K562 (cell line): ENCODE data around the gene TSSK2. TPM values are rescaled to one million over a fixed set of nuclear protein-coding genes. Genes with fewer than 3 reads are reported as not detected.

Source experiments
- MCM5 ChIP-seq: fragments of 450-650 bp; IDR thresholded peaks from 2 replicates; pipeline ENCODE4 v1.6.1; 2016; ENCODE audit warnings: low read depth
- PCBP1 ChIP-seq: fragments of 200-400 bp; formaldehyde crosslinking; IDR thresholded peaks from 2 replicates; pipeline ENCODE4 v1.6.1; 2018; ENCODE audit warnings: mild to moderate bottlenecking, low read depth, low read length; ENCODE audit not compliant: poor library complexity, severe bottlenecking
- RBM17 ChIP-seq: fragments of 200-400 bp; formaldehyde crosslinking; IDR thresholded peaks from 2 replicates; pipeline ENCODE4 v1.6.1; 2017; ENCODE audit warnings: low read depth, mild to moderate bottlenecking, low read length, borderline replicate concordance
- RUNX1 ChIP-seq: sonication (generic); IDR thresholded peaks from 2 replicates; pipeline ENCODE4 v1.6.1; 2016; ENCODE audit warnings: antibody characterized with exemption, low read depth
- YY1 ChIP-seq, 3 experiments: IDR thresholded peaks; 2 replicates each; pipeline ENCODE4 v1.6.1; 2011; ENCODE audit warnings: low read length in 2 of 3, mild to moderate bottlenecking in 2 of 3, moderate library complexity in 2 of 3, borderline replicate concordance in 1 of 3, control low read depth in 1 of 3, low read depth in 1 of 3; ENCODE audit not compliant: insufficient read depth in 3 of 3, insufficient replicate concordance in 2 of 3, control insufficient read depth in 1 of 3, insufficient read length in 1 of 3; ENCODE audit errors: extremely low read depth in 1 of 3
- ZFP36 ChIP-seq: fragments of 150-350 bp; IDR thresholded peaks from 2 replicates; pipeline ENCODE4 v1.6.1; 2018; ENCODE audit warnings: low read length, low read depth; ENCODE audit not compliant: partially characterized antibody
- ZNF384 ChIP-seq: IDR thresholded peaks from 2 replicates; pipeline ENCODE4 v1.6.1; 2012; ENCODE audit warnings: low read depth, low read length, improper control_type of control experiment
- ZNF589 ChIP-seq: fragments of 200-800 bp; sonication (Bioruptor generic); IDR thresholded peaks from 2 replicates; pipeline ENCODE4 v1.6.1; 2016; ENCODE audit warnings: low read depth, missing genetic modification characterization, missing compliant biosample characterization
- polyA plus RNA-seq, 8 experiments: library from polyadenylated mRNA; depleted of rRNA in 4 of 8; stranded (reverse) in 5 of 8; unstranded in 3 of 8; fragments of >200 nt; fragmentation: Nextera tagmentation in 2 of 8; fragmentation: Illumina TruSeq in 1 of 8; extraction: Ambion mirVana in 2 of 8; extraction: Trizol in 1 of 8; gene quantifications; 2 replicates each; pipeline versions ENCODE4 v1.2.1 to v1.2.3, GENCODE V29; 2011 to 2014; ENCODE audit warnings: inconsistent platforms in 1 of 8, missing spikeins in 1 of 8
- total RNA-seq, 7 experiments: library from RNA; depleted of rRNA in 6 of 7; stranded (reverse); fragments of >200 nt in 6 of 7; fragmentation: Illumina TruSeq in 2 of 7; extraction: Trizol in 2 of 7; gene quantifications; 2 replicates each; pipeline versions ENCODE4 v1.2.1 to v1.2.3, GENCODE V29; 2011 to 2021; ENCODE audit warnings: low replicate concordance in 1 of 7
- TF ChIP-seq, protein P1 (sequence below): fragments of 250-450 bp; sonication (Bioruptor Pico); IDR thresholded peaks from 2 replicates; pipeline ENCODE4 v1.4.0; 2020; ENCODE audit warnings: mild to moderate bottlenecking, moderate library complexity
- TF ChIP-seq, protein P2 (sequence below): fragments of 150-350 bp; IDR thresholded peaks from 2 replicates; pipeline ENCODE4 v1.6.1; 2014; ENCODE audit warnings: low read depth, mild to moderate bottlenecking, low read length, borderline replicate concordance
- TF ChIP-seq, protein P3 (sequence below): fragments of 450-650 bp; IDR thresholded peaks from 2 replicates; pipeline ENCODE4 v1.6.1; 2016
- TF ChIP-seq, protein P4 (sequence below): fragments of 450-650 bp; formaldehyde crosslinking; IDR thresholded peaks from 2 replicates; pipeline ENCODE4 v1.4.0; 2020; ENCODE audit warnings: mild to moderate bottlenecking, moderate library complexity

The TSSK2 gene
- total and polyA plus RNA-seq, 9 of the 15 experiments (the other 6 are each of a cell fraction or from before 2014, with no cell fraction given), result 0.04 TPM; not detected in 8

DNA sequence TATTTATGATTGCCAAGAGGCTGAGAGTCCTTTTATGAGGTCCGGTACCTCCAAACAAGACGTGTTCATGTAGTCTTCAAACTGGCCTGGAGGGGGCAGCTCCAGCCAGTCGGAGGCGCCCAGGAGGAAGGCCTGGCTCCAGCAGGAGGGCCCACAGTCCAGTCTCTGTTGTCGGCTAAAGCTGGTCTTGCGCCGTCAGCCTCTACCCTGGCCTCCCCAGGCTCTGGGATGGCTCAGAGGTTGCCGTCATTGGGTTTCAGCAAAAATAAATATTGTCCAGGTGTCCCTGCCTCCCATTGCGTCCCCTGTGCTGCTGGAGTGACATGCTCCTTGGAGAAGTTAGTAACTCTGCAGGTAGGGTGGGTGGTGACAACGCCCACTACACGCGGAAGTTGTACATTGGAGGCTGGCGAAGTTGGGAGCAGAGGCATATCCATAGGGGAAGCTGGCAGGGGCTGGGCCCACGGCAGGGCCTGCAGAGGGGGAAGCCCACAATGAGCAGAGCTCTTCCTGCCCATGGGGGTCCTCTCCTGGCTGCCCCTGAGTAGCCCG lies 48.5 kb downstream of the TSSK2 start (continued):
- TF ChIP-seq, protein P1, sequence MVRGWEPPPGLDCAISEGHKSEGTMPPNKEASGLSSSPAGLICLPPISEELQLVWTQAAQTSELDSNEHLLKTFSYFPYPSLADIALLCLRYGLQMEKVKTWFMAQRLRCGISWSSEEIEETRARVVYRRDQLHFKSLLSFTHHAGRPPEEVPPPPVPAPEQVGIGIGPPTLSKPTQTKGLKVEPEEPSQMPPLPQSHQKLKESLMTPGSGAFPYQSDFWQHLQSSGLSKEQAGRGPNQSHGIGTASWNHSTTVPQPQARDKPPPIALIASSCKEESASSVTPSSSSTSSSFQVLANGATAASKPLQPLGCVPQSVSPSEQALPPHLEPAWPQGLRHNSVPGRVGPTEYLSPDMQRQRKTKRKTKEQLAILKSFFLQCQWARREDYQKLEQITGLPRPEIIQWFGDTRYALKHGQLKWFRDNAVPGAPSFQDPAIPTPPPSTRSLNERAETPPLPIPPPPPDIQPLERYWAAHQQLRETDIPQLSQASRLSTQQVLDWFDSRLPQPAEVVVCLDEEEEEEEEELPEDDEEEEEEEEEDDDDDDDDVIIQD, result 0 out of 2 replicates have a peak, but pooled peaks have one; percentile 17
- no peak for TF ChIP-seq ZNF589 (CRISPR knock-in tag)
- TF ChIP-seq, protein P2, sequence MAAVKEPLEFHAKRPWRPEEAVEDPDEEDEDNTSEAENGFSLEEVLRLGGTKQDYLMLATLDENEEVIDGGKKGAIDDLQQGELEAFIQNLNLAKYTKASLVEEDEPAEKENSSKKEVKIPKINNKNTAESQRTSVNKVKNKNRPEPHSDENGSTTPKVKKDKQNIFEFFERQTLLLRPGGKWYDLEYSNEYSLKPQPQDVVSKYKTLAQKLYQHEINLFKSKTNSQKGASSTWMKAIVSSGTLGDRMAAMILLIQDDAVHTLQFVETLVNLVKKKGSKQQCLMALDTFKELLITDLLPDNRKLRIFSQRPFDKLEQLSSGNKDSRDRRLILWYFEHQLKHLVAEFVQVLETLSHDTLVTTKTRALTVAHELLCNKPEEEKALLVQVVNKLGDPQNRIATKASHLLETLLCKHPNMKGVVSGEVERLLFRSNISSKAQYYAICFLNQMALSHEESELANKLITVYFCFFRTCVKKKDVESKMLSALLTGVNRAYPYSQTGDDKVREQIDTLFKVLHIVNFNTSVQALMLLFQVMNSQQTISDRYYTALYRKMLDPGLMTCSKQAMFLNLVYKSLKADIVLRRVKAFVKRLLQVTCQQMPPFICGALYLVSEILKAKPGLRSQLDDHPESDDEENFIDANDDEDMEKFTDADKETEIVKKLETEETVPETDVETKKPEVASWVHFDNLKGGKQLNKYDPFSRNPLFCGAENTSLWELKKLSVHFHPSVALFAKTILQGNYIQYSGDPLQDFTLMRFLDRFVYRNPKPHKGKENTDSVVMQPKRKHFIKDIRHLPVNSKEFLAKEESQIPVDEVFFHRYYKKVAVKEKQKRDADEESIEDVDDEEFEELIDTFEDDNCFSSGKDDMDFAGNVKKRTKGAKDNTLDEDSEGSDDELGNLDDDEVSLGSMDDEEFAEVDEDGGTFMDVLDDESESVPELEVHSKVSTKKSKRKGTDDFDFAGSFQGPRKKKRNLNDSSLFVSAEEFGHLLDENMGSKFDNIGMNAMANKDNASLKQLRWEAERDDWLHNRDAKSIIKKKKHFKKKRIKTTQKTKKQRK, result no peak
- TF ChIP-seq, protein P3, sequence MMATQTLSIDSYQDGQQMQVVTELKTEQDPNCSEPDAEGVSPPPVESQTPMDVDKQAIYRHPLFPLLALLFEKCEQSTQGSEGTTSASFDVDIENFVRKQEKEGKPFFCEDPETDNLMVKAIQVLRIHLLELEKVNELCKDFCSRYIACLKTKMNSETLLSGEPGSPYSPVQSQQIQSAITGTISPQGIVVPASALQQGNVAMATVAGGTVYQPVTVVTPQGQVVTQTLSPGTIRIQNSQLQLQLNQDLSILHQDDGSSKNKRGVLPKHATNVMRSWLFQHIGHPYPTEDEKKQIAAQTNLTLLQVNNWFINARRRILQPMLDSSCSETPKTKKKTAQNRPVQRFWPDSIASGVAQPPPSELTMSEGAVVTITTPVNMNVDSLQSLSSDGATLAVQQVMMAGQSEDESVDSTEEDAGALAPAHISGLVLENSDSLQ, result no peak
- TF ChIP-seq MCM5, result no peak
- no peak for TF ChIP-seq RUNX1
- no peak for TF ChIP-seq PCBP1
- TF ChIP-seq, protein P4, sequence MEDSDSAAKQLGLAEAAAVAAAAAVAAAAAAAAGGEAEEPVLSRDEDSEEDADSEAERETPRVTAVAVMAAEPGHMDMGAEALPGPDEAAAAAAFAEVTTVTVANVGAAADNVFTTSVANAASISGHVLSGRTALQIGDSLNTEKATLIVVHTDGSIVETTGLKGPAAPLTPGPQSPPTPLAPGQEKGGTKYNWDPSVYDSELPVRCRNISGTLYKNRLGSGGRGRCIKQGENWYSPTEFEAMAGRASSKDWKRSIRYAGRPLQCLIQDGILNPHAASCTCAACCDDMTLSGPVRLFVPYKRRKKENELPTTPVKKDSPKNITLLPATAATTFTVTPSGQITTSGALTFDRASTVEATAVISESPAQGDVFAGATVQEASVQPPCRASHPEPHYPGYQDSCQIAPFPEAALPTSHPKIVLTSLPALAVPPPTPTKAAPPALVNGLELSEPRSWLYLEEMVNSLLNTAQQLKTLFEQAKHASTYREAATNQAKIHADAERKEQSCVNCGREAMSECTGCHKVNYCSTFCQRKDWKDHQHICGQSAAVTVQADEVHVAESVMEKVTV (CRISPR knock-in tag), result no peak; the same call in 1 of the 2 replicates
- peak in 1 of 3 experiments; percentile 71 for TF ChIP-seq YY1 (IDR thresholded peaks at IDR 0.05; ENCODE audit: borderline replicate concordance in 1 of 3, control insufficient read depth in 1 of 3, extremely low read depth in 1 of 3, insufficient read depth in 3 of 3, insufficient read length in 1 of 3, insufficient replicate concordance in 2 of 3, low read depth in 1 of 3, low read length in 2 of 3)
- TF ChIP-seq ZNF384, result no peak
- TF ChIP-seq ZFP36, result peak; percentile 69
- no peak for TF ChIP-seq RBM17
